GM19239 (cell line): ENCODE measurements around the gene ZFYVE9.
"Not testable (repeated sequence)": the region's sequence is repeated elsewhere in the genome, so short reads cannot be mapped to it uniquely, and the experiment has no call there.

Source experiments
- DNase-seq: peaks from one replicate; pipeline ENCODE4 v3.0.0; 2011; ENCODE audit warnings: low spot score; ENCODE audit not compliant: insufficient read length
- FAIRE-seq: peaks from 2 replicates; lab custom pipeline; 2011; peaks lifted over from hg19 to GRCh38; lab: Jason Lieb, UNC

Gene ZFYVE9

GRCh38 chr1:52141513-52142219, at the start of gene ZFYVE9:
Gene ZFYVE9, plus strand, starts transcription at chr1:52142089. Its CDS starts 91,118 bp downstream, at chr1:52233207.
- DNase-seq (peak; percentile 74), FAIRE-seq (no peak)

GRCh38 chr1:52094300-52094699, 47.6 kb upstream of the ZFYVE9 start:
- FAIRE-seq, DNase-seq: not testable (repeated sequence)

GRCh38 chr1:52096216-52096615, 45.7 kb upstream of the ZFYVE9 start:
- DNase-seq (no peak), FAIRE-seq (no peak)

GRCh38 chr1:52098139-52098871, 43.6 kb upstream of the ZFYVE9 start:
- DNase-seq (no peak), FAIRE-seq (no peak)

- peak; percentile 61 for FAIRE-seq
- peak; percentile 9 for DNase-seq
These were observed 39.4 kb upstream of the ZFYVE9 start for GRCh38 chr1:52102336-52103013.

- DNase-seq (no peak), FAIRE-seq (no peak)
These were observed 30.4 kb upstream of the ZFYVE9 start for GRCh38 chr1:52111492-52111891.

GRCh38 chr1:52112489-52112888, 29.4 kb upstream of the ZFYVE9 start:
- no peak for DNase-seq
- FAIRE-seq = no peak

- FAIRE-seq (no peak), DNase-seq (no peak)
These were observed 22.4 kb upstream of the ZFYVE9 start for GRCh38 chr1:52119301-52120079.

GRCh38 chr1:52122384-52122783, 19.5 kb upstream of the ZFYVE9 start:
- FAIRE-seq = no peak
- no peak for DNase-seq

- no peak for FAIRE-seq
These were observed 18.3 kb upstream of the ZFYVE9 start for GRCh38 chr1:52123622-52124021.

GRCh38 chr1:52125736-52126359, 16.0 kb upstream of the ZFYVE9 start:
- FAIRE-seq (no peak), DNase-seq (no peak)

More at GRCh38 chr1:52123622-52124021, 18.3 kb upstream of the ZFYVE9 start:
- no peak for DNase-seq

GRCh38 chr1:52127181-52128180, 14.4 kb upstream of the ZFYVE9 start:
- FAIRE-seq (no peak), DNase-seq (no peak)

- FAIRE-seq (peak; percentile 73), DNase-seq (peak; percentile 46)
These were observed 1.9 kb upstream of the ZFYVE9 start for GRCh38 chr1:52139817-52140540.

GRCh38 chr1:52140633-52141512, 1.0 kb upstream of the ZFYVE9 start:
- no peak for FAIRE-seq
- no peak for DNase-seq

- peak; percentile 19 for DNase-seq
- FAIRE-seq = no peak
These were observed 613 bp downstream of the ZFYVE9 start for GRCh38 chr1:52142220-52143183.

- DNase-seq = no peak
These were observed 3.2 kb downstream of the ZFYVE9 start for GRCh38 chr1:52145137-52145536.

More at GRCh38 chr1:52145137-52145536, 3.2 kb downstream of the ZFYVE9 start:
- no peak for FAIRE-seq
